Epidermal melanocyte (primary cell): Measurements from ENCODE around the gene MARCOL.
"Not testable (repeated sequence)": the region's sequence is repeated elsewhere in the genome, so short reads cannot be mapped to it uniquely, and the experiment has no call there.

ENCODE experiments used
- DNase-seq: peaks from one replicate; pipeline ENCODE4 v3.0.0; 2011; ENCODE audit warnings: low spot score; ENCODE audit not compliant: insufficient read length

The MARCOL gene

DNA sequence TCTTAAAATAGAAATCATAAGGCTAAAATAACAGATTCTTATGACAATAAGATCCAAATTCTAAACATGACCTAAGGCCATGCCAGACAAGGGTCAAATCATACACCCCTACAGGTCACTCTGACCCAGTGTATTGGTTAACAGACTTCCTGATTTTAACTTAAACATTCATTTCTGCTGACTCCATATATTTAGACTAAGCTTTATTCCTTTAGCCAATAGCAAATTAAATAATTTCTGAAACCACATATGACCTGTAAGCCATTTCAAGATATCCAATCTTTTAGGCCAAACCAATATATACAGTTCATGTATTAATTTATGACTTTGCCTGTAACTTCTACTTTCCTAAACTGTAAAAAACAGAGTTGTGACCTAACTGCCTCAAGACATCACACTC, 22.9 kb downstream of the MARCOL start:
- DNase-seq = no peak

DNA sequence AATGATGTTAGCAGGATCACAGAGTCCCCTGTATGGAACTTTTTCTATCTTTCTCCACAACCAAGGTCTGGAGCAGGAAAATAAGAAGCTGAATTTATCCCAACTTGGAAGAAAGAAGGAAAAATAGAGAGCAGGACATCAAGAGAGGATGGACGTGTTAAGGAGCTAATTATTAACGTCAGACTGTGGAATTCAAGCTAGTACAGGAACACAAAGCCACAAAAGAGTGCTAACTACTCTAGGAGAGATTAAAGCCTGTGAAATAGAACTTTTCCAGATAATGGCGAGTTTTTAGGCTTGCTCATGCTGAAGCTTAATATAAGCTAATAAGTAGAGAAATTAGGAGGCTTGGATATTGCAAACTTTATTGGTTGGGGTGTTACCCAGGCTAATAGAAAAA, 29.6 kb downstream of the MARCOL start:
- DNase-seq = no peak

DNA sequence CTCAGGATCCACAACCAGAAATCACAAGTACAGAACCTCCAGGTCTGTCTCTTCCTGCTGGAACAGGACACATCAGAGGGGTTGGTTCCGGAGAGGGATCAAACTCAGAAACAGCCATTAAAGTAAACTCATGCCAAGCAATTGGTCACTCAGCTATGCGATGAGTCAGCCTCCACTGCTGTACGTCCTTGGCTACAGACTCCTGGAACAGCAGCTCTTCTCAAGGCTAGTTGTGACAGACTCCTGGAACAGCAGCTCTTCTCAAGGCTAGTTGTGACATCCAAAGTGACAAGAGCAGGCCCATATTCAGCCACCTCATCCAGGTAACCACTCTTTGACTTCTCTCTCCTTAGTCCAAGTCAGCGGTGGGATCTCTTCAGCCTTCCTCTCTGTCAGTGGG, 30.2 kb downstream of the MARCOL start, which contains the start of gene SPINK13:
TSS of gene SPINK13 (plus strand) at position 229 of the 400 bp plus-strand sequence. CDS start 1,279 bp downstream, outside the sequence.
- no peak for DNase-seq

DNA sequence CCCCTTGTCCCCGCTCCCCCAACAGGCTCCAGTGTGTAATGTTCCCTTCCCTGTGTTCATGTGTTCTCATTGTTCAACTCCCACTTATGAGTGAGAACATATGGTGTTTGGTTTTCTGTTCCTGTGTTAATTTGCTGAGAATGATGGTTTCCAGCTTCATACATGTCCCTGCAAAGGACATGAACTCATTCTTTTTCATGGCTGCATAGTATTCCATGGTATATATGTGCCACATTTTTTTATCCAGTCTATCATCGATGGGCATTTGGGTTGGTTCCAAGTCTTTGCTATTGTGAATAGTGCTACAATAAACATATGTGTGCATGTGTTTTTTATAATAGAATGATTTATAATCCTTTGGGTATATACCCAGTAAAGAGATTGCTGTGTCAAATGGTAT, 36.8 kb downstream of the MARCOL start:
- not testable (repeated sequence) for DNase-seq

GRCh38 chr5:148280893-148281292, 42.6 kb downstream of the MARCOL start:
- not testable (repeated sequence) for DNase-seq

DNA sequence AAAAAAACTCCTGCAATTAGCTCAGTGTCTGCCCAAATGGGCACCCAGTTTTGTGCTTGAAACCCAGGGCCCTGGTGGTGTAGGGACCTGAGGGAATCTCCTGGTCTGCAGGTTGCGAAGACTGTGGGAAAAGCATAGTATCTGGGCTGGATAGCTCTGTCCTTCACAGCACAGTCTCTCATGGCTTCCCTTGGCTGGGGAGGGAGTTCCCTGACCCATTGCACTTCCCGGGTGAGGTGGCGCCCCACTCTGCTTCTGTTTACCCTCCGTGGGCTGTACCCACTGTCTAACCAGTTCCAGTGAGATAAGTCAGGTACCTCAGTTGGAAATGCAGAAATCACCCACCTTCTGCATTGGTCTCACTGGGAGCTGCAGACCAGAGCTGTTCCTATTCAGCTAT, 43.0 kb downstream of the MARCOL start:
- not testable (repeated sequence) for DNase-seq

- DNase-seq = no peak
Measured at GRCh38 chr5:148290271-148291195, 52.2 kb downstream of the MARCOL start.
